Measurements from ENCODE around the gene GRM7. TPM values are rescaled to one million over a fixed set of nuclear protein-coding genes. Genes with fewer than 3 reads are reported as not detected.

Gene GRM7
- total RNA-seq, 1 donor from 2014 or later: 0.16 TPM

- DNase-seq (ENCODE audit: low spot score): no peak
Observed at GRCh38 chr3:7779331-7779730, 918.4 kb downstream of the GRM7 start.

GRCh38 chr3:7781395-7781794 lies 920.5 kb downstream of the GRM7 start:
- DNase-seq (ENCODE audit: low spot score): no peak

- DNase-seq (ENCODE audit: low spot score): no peak
Observed at GRCh38 chr3:7787871-7788828, 927.2 kb downstream of the GRM7 start.

- DNase-seq (ENCODE audit: low spot score): no peak
Observed at GRCh38 chr3:7788881-7789280, 928.0 kb downstream of the GRM7 start.

- no peak for DNase-seq (ENCODE audit: low spot score)
Observed at GRCh38 chr3:7789324-7789723, 928.4 kb downstream of the GRM7 start.

GRCh38 chr3:7790141-7790540 lies 929.2 kb downstream of the GRM7 start:
- no peak for DNase-seq (ENCODE audit: low spot score)

Data from mesenteric fat pad (tissue), 1 donor.